ENCODE measurements around the gene HSF5.
A peak's percentile ranks its signal among the peaks of the same experiment; 100 is the strongest.

HSF5 gene

GRCh38 chr17:58521680-58522079 lies 33.5 kb upstream of the HSF5 start:
- no peak overlapping the region for H3K4me3 ChIP-seq (ENCODE audit: low read depth, low read length)
- TF ChIP-seq, protein P1, sequence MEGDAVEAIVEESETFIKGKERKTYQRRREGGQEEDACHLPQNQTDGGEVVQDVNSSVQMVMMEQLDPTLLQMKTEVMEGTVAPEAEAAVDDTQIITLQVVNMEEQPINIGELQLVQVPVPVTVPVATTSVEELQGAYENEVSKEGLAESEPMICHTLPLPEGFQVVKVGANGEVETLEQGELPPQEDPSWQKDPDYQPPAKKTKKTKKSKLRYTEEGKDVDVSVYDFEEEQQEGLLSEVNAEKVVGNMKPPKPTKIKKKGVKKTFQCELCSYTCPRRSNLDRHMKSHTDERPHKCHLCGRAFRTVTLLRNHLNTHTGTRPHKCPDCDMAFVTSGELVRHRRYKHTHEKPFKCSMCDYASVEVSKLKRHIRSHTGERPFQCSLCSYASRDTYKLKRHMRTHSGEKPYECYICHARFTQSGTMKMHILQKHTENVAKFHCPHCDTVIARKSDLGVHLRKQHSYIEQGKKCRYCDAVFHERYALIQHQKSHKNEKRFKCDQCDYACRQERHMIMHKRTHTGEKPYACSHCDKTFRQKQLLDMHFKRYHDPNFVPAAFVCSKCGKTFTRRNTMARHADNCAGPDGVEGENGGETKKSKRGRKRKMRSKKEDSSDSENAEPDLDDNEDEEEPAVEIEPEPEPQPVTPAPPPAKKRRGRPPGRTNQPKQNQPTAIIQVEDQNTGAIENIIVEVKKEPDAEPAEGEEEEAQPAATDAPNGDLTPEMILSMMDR (IDR thresholded peaks at IDR 0.05; ENCODE audit: low read depth, low read length): no peak
- peaks cover 62% of the 10 kb centered on the region for H3K36me3 ChIP-seq
- H3K27me3 ChIP-seq (ENCODE audit: insufficient read depth, low read depth, severe bottlenecking): no peaks in the 10 kb centered on the region
- H3K27ac ChIP-seq: no peak overlapping the region
- H3K9me3 ChIP-seq (ENCODE audit: severe bottlenecking): no peaks in the 10 kb centered on the region
- no peak for DNase-seq

DNA sequence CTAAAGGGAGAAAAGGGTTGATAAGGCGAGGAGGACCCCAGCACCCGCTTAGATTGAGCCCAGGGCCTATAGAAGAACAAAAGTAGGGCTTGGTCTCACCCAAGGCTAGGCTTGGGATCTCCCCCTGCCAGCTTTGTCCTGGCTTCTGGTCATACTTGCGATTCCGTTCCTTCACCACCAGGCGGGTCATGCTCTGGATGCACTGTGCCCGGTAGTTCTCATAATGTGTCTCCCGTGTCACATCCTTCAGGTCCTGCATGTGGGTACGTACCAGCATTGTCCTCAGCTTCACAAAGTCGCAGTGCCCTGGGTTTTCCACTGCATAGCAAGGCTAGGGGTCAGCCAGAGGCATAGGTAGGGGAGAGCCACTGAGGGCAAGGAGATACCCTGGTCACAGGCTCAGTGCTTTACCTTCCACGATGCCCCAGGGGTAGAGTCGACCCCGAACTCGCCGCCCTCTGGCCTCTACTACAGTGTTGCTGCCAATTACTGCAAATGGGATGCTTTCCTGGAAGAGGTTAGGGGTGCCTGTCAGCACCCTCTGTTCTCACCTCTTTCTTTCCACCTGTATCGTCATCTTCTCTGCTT lies 32.7 kb upstream of the HSF5 start:
- Histone ChIP-seq H3K36me3 (peaks cover 58% of the 10 kb centered on the region), H3K27me3 (ENCODE audit: insufficient read depth, low read depth, severe bottlenecking) (no peaks in the 10 kb centered on the region)

DNA sequence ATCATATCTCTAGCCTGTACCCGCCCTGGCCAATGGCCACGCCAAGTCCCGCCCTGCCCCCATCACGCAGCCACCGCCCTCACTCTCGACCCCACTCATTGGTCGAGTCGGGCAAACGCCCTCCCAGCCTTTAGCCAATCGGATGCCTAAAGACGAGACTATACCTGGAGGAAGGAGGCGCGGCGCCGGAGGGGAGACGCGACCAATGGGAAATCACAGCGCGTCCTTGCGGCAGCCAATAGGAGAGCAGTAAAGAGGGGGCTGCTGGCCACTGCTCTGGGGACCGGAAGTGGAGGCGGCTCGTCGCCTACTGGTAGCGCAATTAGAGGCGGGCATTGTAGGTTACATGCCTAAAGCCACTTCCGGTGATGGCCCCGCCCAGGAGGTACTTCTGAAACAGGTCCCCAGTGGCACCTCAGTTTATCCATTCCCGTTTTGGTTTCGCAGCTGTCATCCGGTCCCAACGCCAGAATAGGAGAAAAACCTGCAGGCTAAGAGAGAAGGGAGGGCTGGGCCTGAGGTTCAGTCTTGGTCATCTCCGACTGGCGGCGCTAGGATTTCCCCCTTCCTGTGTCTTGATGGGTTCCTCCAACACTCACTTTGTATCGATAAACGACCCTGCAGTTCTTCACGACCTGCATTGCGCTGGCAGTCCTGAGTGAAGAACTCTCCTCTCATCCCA lies 29.9 kb upstream of the HSF5 start:
- no peaks in the 10 kb centered on the region for H3K27me3 ChIP-seq (ENCODE audit: insufficient read depth, low read depth, severe bottlenecking)
- peaks cover 39% of the 10 kb centered on the region for H3K36me3 ChIP-seq
- peak overlapping the region; percentile 85 for H3K27ac ChIP-seq
- TF ChIP-seq, protein P1 (IDR thresholded peaks at IDR 0.05; ENCODE audit: low read depth, low read length): no peak
- peak overlapping the region; percentile 97 for H3K4me3 ChIP-seq (ENCODE audit: low read depth, low read length)
- no peaks in the 10 kb centered on the region for H3K9me3 ChIP-seq (ENCODE audit: severe bottlenecking)
- DNase-seq: peak; percentile 100

More for the DNA sequence above, 32.7 kb upstream of the HSF5 start:
- DNase-seq: peak; percentile 62
- Histone ChIP-seq H3K9me3 (ENCODE audit: severe bottlenecking) (no peaks in the 10 kb centered on the region), H3K27ac (no peak overlapping the region), H3K4me3 (ENCODE audit: low read depth, low read length) (no peak overlapping the region)
- TF ChIP-seq, protein P1 (IDR thresholded peaks at IDR 0.05; ENCODE audit: low read depth, low read length): peak; percentile 80

DNA sequence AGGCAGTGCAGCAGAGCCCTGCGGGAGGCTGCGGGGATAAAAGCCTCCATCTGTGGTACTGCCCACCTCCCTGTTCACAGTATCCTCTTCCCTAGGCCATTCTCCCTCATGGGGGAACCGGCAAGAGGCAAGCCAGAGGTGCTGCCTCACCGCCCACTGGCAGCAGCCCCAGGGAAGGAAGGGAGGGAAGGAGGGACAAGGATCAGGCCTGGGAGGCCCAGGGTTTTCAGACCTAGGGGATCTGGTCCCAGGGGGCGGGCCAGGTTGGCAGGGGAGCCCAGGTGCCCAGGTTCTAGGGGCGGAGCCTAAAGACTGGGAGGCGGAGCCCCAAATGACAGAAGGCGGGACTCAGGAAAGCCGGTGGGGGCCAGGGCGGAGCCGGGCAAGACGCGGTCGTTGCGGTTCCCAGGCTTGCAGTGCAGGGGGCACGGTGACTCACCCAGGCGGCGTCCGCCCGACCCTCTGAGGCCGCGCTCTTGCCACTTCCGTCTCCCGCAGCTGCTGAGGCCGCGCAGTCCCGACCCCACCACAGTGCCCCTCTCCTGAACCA lies 29.2 kb upstream of the HSF5 start:
- H3K27ac ChIP-seq: peak overlapping the region; percentile 85
- TF ChIP-seq, protein P1 (IDR thresholded peaks at IDR 0.05; ENCODE audit: low read depth, low read length): no peak
- no peaks in the 10 kb centered on the region for H3K27me3 ChIP-seq (ENCODE audit: insufficient read depth, low read depth, severe bottlenecking)
- H3K9me3 ChIP-seq (ENCODE audit: severe bottlenecking): no peaks in the 10 kb centered on the region
- no peak for DNase-seq
- peaks cover 38% of the 10 kb centered on the region for H3K36me3 ChIP-seq
- peak overlapping the region; percentile 97 for H3K4me3 ChIP-seq (ENCODE audit: low read depth, low read length)

GRCh38 chr17:58516644-58517377 lies 28.6 kb upstream of the HSF5 start:
- Histone ChIP-seq H3K27me3 (ENCODE audit: insufficient read depth, low read depth, severe bottlenecking) (no peaks in the 10 kb centered on the region), H3K9me3 (ENCODE audit: severe bottlenecking) (no peaks in the 10 kb centered on the region), H3K4me3 (ENCODE audit: low read depth, low read length) (peak overlapping the region; percentile 97), H3K36me3 (peaks cover 39% of the 10 kb centered on the region), H3K27ac (peak overlapping the region; percentile 85)
- TF ChIP-seq, protein P1 (IDR thresholded peaks at IDR 0.05; ENCODE audit: low read depth, low read length): no peak
- no peak for DNase-seq

Data from WERI-Rb-1 (cell line).